Measurements from ENCODE around the gene ABCB4. TPM values are rescaled to one million over a fixed set of nuclear protein-coding genes. Genes with fewer than 3 reads are reported as not detected.

Gene ABCB4
- total and polyA plus RNA-seq, 9 donors, result 0.13 to 2.1 (median 0.45) TPM

DNA sequence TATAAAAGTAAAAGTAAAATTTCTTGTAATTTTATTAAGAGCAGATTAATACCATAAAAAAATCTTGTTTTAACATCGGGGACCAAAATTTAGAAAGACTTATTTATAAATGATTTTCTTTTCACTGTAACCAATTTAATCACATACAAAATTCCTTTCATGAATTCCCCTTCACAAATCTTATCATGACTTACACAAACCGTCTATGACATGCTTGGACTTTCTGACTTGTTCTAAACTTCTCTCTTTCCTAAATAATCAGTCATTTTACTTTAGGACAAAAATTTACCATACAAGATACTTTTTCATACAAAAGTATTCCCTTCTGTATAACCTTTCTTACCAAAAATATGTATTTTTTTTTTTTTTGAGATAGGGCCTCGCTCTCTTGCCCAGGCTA is 120.7 kb downstream of the ABCB4 start:
- H3K4me1 ChIP-seq (ENCODE audit: insufficient read depth), result no peaks in the 10 kb centered on the region
- 88 to 92% (median 92%) methylated on average over 3 of the region's 3 CpGs for WGBS, 3 donors
- H3K27me3 ChIP-seq, result no peaks in the 10 kb centered on the region
- intact Hi-C loops (cut with DNase I), result no loop called here
- DNase-seq, result no peak
- H3K4me3 ChIP-seq, result no peak overlapping the region
- TF ChIP-seq CTCF (IDR thresholded peaks at IDR 0.05) (no peak), EP300 (IDR thresholded peaks at IDR 0.05) (no peak), POLR2A (IDR thresholded peaks at IDR 0.05) (no peak)
- H3K9me3 ChIP-seq, result no peaks in the 10 kb centered on the region
- H3K36me3 ChIP-seq, result no peaks in the 10 kb centered on the region
- no peak overlapping the region for H3K27ac ChIP-seq

Other genes with a start within 250 kb of the ABCB4 start
- gene CROT, start 130.0 kb downstream of the ABCB4 start, total RNA-seq, result 10 to 100 TPM; 11.8 to 20.3 (median 16.1) TPM
- 10 to 100 TPM in 1 of 2 donors, 1 to 10 TPM in 1; 8.0 to 21.8 TPM for gene CROT, start 130.0 kb downstream of the ABCB4 start, polyA plus RNA-seq
- 10 to 100 TPM in 2 of 7 donors, 1 to 10 TPM in 5; 3.4 to 22.8 (median 8.1) TPM for gene ABCB1, start 125.2 kb upstream of the ABCB4 start, total RNA-seq
- gene ABCB1, start 125.2 kb upstream of the ABCB4 start, polyA plus RNA-seq, result 1 to 10 TPM; 6.3 to 9.2 TPM
- 1 to 10 TPM; 1.7 to 7.6 (median 4.4) TPM for gene RUNDC3B, start 152.7 kb upstream of the ABCB4 start, total RNA-seq
- gene RUNDC3B, start 152.7 kb upstream of the ABCB4 start, polyA plus RNA-seq, result 1 to 10 TPM; 3.5 to 4.0 TPM